ENCODE measurements around the gene PRKAR2B. TPM values are rescaled to one million over a fixed set of nuclear protein-coding genes. Genes with fewer than 3 reads are reported as not detected.

Gene PRKAR2B
- polyA plus RNA-seq, 1 of the 3 experiments (the other 2 are of a cell fraction) = 17.3 TPM

GRCh38 chr7:107168233-107169119, 124.0 kb downstream of the PRKAR2B start, which contains the start of gene HBP1 (continued):
- no peak for TF ChIP-seq FOXM1 (IDR thresholded peaks at IDR 0.05; ENCODE audit: low read depth)
- TF ChIP-seq SIN3A (IDR thresholded peaks at IDR 0.05; ENCODE audit: borderline replicate concordance, low read depth, low read length) = peak; percentile 99
- TF ChIP-seq, protein P1, sequence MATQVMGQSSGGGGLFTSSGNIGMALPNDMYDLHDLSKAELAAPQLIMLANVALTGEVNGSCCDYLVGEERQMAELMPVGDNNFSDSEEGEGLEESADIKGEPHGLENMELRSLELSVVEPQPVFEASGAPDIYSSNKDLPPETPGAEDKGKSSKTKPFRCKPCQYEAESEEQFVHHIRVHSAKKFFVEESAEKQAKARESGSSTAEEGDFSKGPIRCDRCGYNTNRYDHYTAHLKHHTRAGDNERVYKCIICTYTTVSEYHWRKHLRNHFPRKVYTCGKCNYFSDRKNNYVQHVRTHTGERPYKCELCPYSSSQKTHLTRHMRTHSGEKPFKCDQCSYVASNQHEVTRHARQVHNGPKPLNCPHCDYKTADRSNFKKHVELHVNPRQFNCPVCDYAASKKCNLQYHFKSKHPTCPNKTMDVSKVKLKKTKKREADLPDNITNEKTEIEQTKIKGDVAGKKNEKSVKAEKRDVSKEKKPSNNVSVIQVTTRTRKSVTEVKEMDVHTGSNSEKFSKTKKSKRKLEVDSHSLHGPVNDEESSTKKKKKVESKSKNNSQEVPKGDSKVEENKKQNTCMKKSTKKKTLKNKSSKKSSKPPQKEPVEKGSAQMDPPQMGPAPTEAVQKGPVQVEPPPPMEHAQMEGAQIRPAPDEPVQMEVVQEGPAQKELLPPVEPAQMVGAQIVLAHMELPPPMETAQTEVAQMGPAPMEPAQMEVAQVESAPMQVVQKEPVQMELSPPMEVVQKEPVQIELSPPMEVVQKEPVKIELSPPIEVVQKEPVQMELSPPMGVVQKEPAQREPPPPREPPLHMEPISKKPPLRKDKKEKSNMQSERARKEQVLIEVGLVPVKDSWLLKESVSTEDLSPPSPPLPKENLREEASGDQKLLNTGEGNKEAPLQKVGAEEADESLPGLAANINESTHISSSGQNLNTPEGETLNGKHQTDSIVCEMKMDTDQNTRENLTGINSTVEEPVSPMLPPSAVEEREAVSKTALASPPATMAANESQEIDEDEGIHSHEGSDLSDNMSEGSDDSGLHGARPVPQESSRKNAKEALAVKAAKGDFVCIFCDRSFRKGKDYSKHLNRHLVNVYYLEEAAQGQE (IDR thresholded peaks at IDR 0.05; ENCODE audit: low read depth, low read length) = no peak
- TF ChIP-seq POLR2AphosphoS5 (IDR thresholded peaks at IDR 0.05; ENCODE audit: low read depth, low read length) = peak; percentile 69
- TF ChIP-seq SMC3 (IDR thresholded peaks at IDR 0.05; ENCODE audit: low read depth, low read length) = no peak
- TF ChIP-seq, protein P2, sequence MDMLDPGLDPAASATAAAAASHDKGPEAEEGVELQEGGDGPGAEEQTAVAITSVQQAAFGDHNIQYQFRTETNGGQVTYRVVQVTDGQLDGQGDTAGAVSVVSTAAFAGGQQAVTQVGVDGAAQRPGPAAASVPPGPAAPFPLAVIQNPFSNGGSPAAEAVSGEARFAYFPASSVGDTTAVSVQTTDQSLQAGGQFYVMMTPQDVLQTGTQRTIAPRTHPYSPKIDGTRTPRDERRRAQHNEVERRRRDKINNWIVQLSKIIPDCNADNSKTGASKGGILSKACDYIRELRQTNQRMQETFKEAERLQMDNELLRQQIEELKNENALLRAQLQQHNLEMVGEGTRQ (IDR thresholded peaks at IDR 0.05; ENCODE audit: borderline replicate concordance, low read depth, low read length) = no peak
- TF ChIP-seq RCOR1 (IDR thresholded peaks at IDR 0.05; ENCODE audit: low read length) = 0 out of 2 replicates have a peak, but pooled peaks have one; percentile 4
- TF ChIP-seq MXI1 (IDR thresholded peaks at IDR 0.05; ENCODE audit: low read depth, low read length) = peak; percentile 99
- TF ChIP-seq IRF3 (IDR thresholded peaks at IDR 0.05; ENCODE audit: low read depth, low read length) = peak; percentile 99
- TF ChIP-seq NFIC (IDR thresholded peaks at IDR 0.05; ENCODE audit: borderline replicate concordance) = peak; percentile 82
- TF ChIP-seq TCF12 (IDR thresholded peaks at IDR 0.05) = 0 out of 2 replicates have a peak, but pooled peaks have one; percentile 2
- peak; percentile 100 for TF ChIP-seq PBX3 (IDR thresholded peaks at IDR 0.05)
- TF ChIP-seq, protein P3, sequence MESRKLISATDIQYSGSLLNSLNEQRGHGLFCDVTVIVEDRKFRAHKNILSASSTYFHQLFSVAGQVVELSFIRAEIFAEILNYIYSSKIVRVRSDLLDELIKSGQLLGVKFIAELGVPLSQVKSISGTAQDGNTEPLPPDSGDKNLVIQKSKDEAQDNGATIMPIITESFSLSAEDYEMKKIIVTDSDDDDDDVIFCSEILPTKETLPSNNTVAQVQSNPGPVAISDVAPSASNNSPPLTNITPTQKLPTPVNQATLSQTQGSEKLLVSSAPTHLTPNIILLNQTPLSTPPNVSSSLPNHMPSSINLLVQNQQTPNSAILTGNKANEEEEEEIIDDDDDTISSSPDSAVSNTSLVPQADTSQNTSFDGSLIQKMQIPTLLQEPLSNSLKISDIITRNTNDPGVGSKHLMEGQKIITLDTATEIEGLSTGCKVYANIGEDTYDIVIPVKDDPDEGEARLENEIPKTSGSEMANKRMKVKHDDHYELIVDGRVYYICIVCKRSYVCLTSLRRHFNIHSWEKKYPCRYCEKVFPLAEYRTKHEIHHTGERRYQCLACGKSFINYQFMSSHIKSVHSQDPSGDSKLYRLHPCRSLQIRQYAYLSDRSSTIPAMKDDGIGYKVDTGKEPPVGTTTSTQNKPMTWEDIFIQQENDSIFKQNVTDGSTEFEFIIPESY (IDR thresholded peaks at IDR 0.05; ENCODE audit: borderline replicate concordance, low read depth) = peak; percentile 83

Data from SK-N-SH (cell line).